OCI-LY1 (cell line): ENCODE data around the gene SIGLEC1.

Experiments
- H2AFZ ChIP-seq: fragments of 200-600 bp; sonication (generic), shearing (Covaris generic); 2 replicates; pipeline ENCODE4 v1.6.0; 2014; ENCODE audit warnings: antibody characterized with exemption, mild to moderate bottlenecking, low read length
- H3F3A ChIP-seq: fragments of 200-600 bp; sonication (generic), shearing (Covaris generic); 2 replicates; pipeline ENCODE4 v1.6.0; 2014; ENCODE audit warnings: mild to moderate bottlenecking, antibody characterized with exemption, low read length, moderate library complexity; ENCODE audit not compliant: insufficient read depth
- H3K27ac ChIP-seq: fragments of 200-600 bp; sonication (generic); 2 replicates; pipeline ENCODE4 v1.5.1; 2014; ENCODE audit warnings: low read length, mixed run types, mild to moderate bottlenecking, low read depth; ENCODE audit not compliant: poor library complexity, severe bottlenecking
- H3K27me3 ChIP-seq: fragments of 200-600 bp; sonication (generic); 2 replicates; pipeline ENCODE4 v1.6.0; 2014; ENCODE audit warnings: antibody characterized with exemption, mild to moderate bottlenecking, low read length, moderate library complexity; ENCODE audit not compliant: insufficient read depth
- H3K36me3 ChIP-seq: fragments of 200-600 bp; sonication (generic); 2 replicates; pipeline ENCODE4 v1.6.1; 2014; ENCODE audit warnings: mild to moderate bottlenecking, antibody characterized with exemption, low read length, moderate library complexity, mixed read lengths; ENCODE audit not compliant: insufficient read depth
- H3K4me1 ChIP-seq: fragments of 200-600 bp; sonication (generic); 2 replicates; pipeline ENCODE4 v1.5.1; 2014; ENCODE audit warnings: mild to moderate bottlenecking, low read length, moderate library complexity; ENCODE audit not compliant: insufficient read depth, severe bottlenecking
- H3K4me2 ChIP-seq: fragments of 200-600 bp; sonication (generic), shearing (Covaris generic); 2 replicates; pipeline ENCODE4 v1.6.1; 2014; ENCODE audit warnings: low read length
- H3K4me3 ChIP-seq: fragments of 200-600 bp; sonication (generic); 2 replicates; pipeline ENCODE4 v1.5.1; 2014; ENCODE audit warnings: low read length, low read depth, mild to moderate bottlenecking, mixed read lengths; ENCODE audit not compliant: poor library complexity, severe bottlenecking
- H3K79me2 ChIP-seq: fragments of 200-600 bp; shearing (Covaris generic); 2 replicates; pipeline ENCODE4 v1.6.1; 2016; ENCODE audit warnings: mixed run types, low read length, mixed read lengths; ENCODE audit not compliant: insufficient read depth
- H3K9ac ChIP-seq: fragments of 200-600 bp; sonication (generic), shearing (Covaris generic); 2 replicates; pipeline ENCODE4 v1.6.1; 2014; ENCODE audit warnings: mild to moderate bottlenecking, low read length, mixed read lengths
- H3K9me2 ChIP-seq: fragments of 200-600 bp; sonication (generic), shearing (Covaris generic); 2 replicates; pipeline ENCODE4 v1.6.1; 2014; ENCODE audit warnings: low read depth, mild to moderate bottlenecking, low read length, mixed read lengths
- H3K9me3 ChIP-seq: fragments of 200-600 bp; shearing (Covaris generic); 2 replicates; pipeline ENCODE4 v1.6.1; 2014; ENCODE audit warnings: low read length, mixed read lengths
- H4K20me1 ChIP-seq: fragments of 200-600 bp; sonication (generic), shearing (Covaris generic); 2 replicates; pipeline ENCODE4 v1.6.0; 2016; ENCODE audit warnings: mild to moderate bottlenecking, low read length; ENCODE audit not compliant: insufficient read depth
- EZH2 ChIP-seq: fragments of 200-600 bp; sonication (generic), shearing (Covaris generic); IDR thresholded peaks from 2 replicates; pipeline ENCODE4 v1.8.0; 2017; ENCODE audit warnings: borderline replicate concordance, mixed run types, mild to moderate bottlenecking, antibody characterized with exemption, low read length, moderate library complexity, mixed read lengths
- TF ChIP-seq, protein P1 (sequence below): fragments of 200-600 bp; sonication (generic), shearing (Covaris generic); IDR thresholded peaks from 2 replicates; pipeline ENCODE4 v1.5.1; 2017; ENCODE audit warnings: mild to moderate bottlenecking, antibody characterized with exemption, low read length, moderate library complexity, mixed read lengths

The SIGLEC1 gene

DNA sequence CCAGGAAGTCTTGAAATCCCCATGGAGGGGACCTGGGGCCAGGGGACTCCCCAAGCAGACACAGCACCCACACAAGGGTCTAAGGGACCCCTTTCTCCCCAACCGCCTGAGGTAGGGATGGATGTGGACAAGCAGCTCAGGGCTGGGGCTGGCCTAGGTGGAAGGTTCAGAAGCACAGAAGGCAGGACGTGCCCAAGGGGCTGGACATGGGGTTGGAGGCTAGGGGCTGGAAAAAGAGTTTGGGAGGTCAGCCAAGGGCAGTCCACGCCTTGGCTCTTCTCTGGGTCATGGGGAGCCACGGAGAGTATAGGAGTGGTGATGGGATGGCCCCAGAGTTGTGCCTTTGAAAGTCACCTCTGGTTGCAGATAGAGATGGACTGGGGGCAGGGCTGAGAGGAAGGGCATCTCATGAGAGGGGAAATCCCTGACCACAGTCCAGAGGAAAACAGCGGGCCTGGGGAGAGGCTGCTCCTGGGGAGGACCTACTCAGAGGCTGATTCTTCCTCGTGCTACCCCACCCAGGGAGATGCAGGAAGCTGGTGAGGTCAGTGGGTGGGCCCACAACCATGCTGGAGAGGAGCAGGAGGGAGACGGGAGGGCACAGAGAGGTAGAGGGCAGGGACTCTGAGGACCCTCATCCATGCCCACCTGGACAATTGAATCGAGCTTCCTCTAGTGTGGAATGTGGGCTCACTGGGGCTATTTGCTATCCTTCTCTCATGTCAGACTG lies 17.6 kb upstream of the SIGLEC1 start:
- H3K4me2 ChIP-seq = no peak overlapping the region
- no peaks in the 10 kb centered on the region for H3K4me1 ChIP-seq

DNA sequence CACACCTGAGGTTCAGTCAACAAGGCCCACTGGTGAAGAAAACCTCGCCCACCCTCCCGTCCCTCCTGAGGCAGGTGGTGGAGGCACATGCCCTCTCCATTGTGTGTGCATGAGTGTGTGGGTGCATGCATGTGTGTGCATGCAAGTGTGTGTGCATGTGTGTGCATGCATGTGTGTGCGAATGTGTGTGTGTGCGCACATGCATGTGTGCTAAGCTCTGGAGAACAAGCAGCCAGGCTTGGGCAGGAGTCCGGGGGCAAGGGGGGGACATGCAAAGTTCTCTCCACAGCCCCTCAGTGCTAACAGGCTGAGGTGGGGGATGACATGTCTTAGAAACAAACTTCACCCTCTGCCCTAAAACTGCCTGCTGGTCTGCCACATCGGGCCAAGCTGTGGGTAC lies 17.0 kb upstream of the SIGLEC1 start:
- no peak for TF ChIP-seq EZH2
- TF ChIP-seq, protein P1, sequence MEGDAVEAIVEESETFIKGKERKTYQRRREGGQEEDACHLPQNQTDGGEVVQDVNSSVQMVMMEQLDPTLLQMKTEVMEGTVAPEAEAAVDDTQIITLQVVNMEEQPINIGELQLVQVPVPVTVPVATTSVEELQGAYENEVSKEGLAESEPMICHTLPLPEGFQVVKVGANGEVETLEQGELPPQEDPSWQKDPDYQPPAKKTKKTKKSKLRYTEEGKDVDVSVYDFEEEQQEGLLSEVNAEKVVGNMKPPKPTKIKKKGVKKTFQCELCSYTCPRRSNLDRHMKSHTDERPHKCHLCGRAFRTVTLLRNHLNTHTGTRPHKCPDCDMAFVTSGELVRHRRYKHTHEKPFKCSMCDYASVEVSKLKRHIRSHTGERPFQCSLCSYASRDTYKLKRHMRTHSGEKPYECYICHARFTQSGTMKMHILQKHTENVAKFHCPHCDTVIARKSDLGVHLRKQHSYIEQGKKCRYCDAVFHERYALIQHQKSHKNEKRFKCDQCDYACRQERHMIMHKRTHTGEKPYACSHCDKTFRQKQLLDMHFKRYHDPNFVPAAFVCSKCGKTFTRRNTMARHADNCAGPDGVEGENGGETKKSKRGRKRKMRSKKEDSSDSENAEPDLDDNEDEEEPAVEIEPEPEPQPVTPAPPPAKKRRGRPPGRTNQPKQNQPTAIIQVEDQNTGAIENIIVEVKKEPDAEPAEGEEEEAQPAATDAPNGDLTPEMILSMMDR = no peak
- H2AFZ ChIP-seq = no peak overlapping the region
- H3K4me2 ChIP-seq = no peak overlapping the region
- no peak overlapping the region for H3K27ac ChIP-seq
- H3F3A ChIP-seq = no peaks in the 10 kb centered on the region
- H3K79me2 ChIP-seq = no peaks in the 10 kb centered on the region
- H4K20me1 ChIP-seq = no peaks in the 10 kb centered on the region
- H3K9ac ChIP-seq = no peak overlapping the region
- H3K9me3 ChIP-seq = no peaks in the 10 kb centered on the region
- H3K36me3 ChIP-seq = no peaks in the 10 kb centered on the region
- no peaks in the 10 kb centered on the region for H3K9me2 ChIP-seq
- no peaks in the 10 kb centered on the region for H3K4me1 ChIP-seq
- no peak overlapping the region for H3K4me3 ChIP-seq
- H3K27me3 ChIP-seq = peaks cover 6% of the 10 kb centered on the region

More for the DNA sequence above, 17.6 kb upstream of the SIGLEC1 start:
- H3K9me3 ChIP-seq = no peaks in the 10 kb centered on the region
- no peaks in the 10 kb centered on the region for H4K20me1 ChIP-seq
- TF ChIP-seq, protein P1 = no peak
- no peak for TF ChIP-seq EZH2
- H3K27me3 ChIP-seq = peaks cover 6% of the 10 kb centered on the region
- H3F3A ChIP-seq = no peaks in the 10 kb centered on the region
- H3K79me2 ChIP-seq = no peaks in the 10 kb centered on the region
- no peak overlapping the region for H3K9ac ChIP-seq
- H2AFZ ChIP-seq = no peak overlapping the region
- no peaks in the 10 kb centered on the region for H3K36me3 ChIP-seq
- no peaks in the 10 kb centered on the region for H3K9me2 ChIP-seq
- no peak overlapping the region for H3K27ac ChIP-seq
- no peak overlapping the region for H3K4me3 ChIP-seq

DNA sequence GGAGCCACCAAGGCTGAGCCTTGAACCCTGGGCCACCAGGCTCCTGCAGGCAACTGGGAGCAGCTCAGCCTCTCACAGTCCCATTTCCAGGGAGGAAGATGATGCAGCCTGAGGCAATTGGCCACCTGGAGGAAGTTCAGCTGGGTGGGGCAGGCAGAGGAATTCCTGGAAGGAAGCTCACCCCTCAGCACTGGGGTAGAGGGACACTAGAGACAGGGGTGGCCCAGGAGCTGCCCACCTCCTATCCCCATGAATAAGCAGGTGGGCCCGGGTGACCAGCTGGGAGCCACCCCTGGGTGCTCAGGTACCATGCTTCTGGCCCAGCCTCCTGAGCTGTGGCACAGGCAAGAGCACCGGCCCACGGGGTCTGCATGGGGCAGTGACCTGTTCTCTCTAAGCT lies 16.5 kb upstream of the SIGLEC1 start:
- Histone ChIP-seq H3F3A (no peaks in the 10 kb centered on the region), H3K9me3 (no peaks in the 10 kb centered on the region), H3K79me2 (no peaks in the 10 kb centered on the region), H3K27ac (no peak overlapping the region), H2AFZ (no peak overlapping the region), H3K4me3 (no peak overlapping the region), H4K20me1 (no peaks in the 10 kb centered on the region), H3K9me2 (no peaks in the 10 kb centered on the region), H3K9ac (no peak overlapping the region), H3K4me2 (no peak overlapping the region), H3K4me1 (no peaks in the 10 kb centered on the region), H3K27me3 (peaks cover 6% of the 10 kb centered on the region), H3K36me3 (no peaks in the 10 kb centered on the region)
- TF ChIP-seq, protein P1 = no peak
- no peak for TF ChIP-seq EZH2
